IMR-90 (cell line): ENCODE results near the gene SGMS1. TPM values are rescaled to one million over a fixed set of nuclear protein-coding genes. Genes with fewer than 3 reads are reported as not detected.

Experiments used
- ATAC-seq: fragments of 200-7000 bp; cut with Tn5 transposase; 2 replicates; pipeline ENCODE4 v1.9.1; 2020; ENCODE audit warnings: low read depth, mild to moderate bottlenecking, moderate library complexity
- BruUV-seq: library from RNA; stranded (reverse); fragments of 400-500 nt; replicated peaks from 2 replicates; lab custom pipeline; 2021; lab: Mats Ljungman, UMichigan
- CTCF ChIA-PET: fragments of 300-600 bp; formaldehyde crosslinking; extraction: SDS; loops from one replicate; lab custom pipeline; 2021; ENCODE audit warnings: antibody characterized with exemption; lab: Yijun Ruan, JAX
- POLR2A ChIA-PET: fragments of 300-600 bp; sonication (Branson Sonifier 250); formaldehyde crosslinking; loops from one replicate; lab custom pipeline; 2022; ENCODE audit warnings: antibody characterized with exemption; ENCODE audit not compliant: unreplicated experiment; lab: Charles Lee
- DNase-seq: peaks from one replicate; pipeline ENCODE4 v3.0.0; 2013
- H2AFZ ChIP-seq: replicated peaks from 2 replicates; pipeline ENCODE3; 2013; ENCODE audit warnings: low read length, mild to moderate bottlenecking; ENCODE audit not compliant: poor library complexity
- H2AK5ac ChIP-seq: 2 replicates; pipeline ENCODE4 v1.6.1; 2013; ENCODE audit warnings: low read depth, low read length, inconsistent platforms
- H2AK9ac ChIP-seq: replicated peaks from 2 replicates; pipeline ENCODE3; 2013; ENCODE audit warnings: mild to moderate bottlenecking, low read depth, low read length, moderate library complexity; ENCODE audit not compliant: poor library complexity
- H2BK120ac ChIP-seq: 2 replicates; pipeline ENCODE4 v1.6.1; 2013; ENCODE audit warnings: low read depth, low read length, inconsistent platforms
- H2BK15ac ChIP-seq: 3 replicates; pipeline ENCODE4 v1.6.1; 2013; ENCODE audit warnings: low read depth, low read length, inconsistent platforms
- H2BK20ac ChIP-seq: 2 replicates; pipeline ENCODE4 v1.6.1; 2013; ENCODE audit warnings: low read depth, mild to moderate bottlenecking, inconsistent platforms, low read length, moderate library complexity
- H2BK5ac ChIP-seq: 2 replicates; pipeline ENCODE4 v1.6.1; 2013; ENCODE audit warnings: mild to moderate bottlenecking, low read depth, low read length, inconsistent platforms; ENCODE audit not compliant: poor library complexity, severe bottlenecking
- H3K14ac ChIP-seq: replicated peaks from 2 replicates; pipeline ENCODE4 v1.6.1; 2013; ENCODE audit warnings: low read depth, low read length, inconsistent platforms
- H3K18ac ChIP-seq: 2 replicates; pipeline ENCODE4 v1.6.1; 2013; ENCODE audit warnings: low read depth, low read length, control low read depth
- H3K23ac ChIP-seq: 2 replicates; pipeline ENCODE4 v1.6.1; 2013; ENCODE audit warnings: low read depth, low read length, inconsistent platforms
- H3K27ac ChIP-seq: 2 replicates; pipeline ENCODE4 v1.5.1; 2013; ENCODE audit warnings: mild to moderate bottlenecking, control low read depth, low read length; ENCODE audit not compliant: insufficient read depth
- H3K27me3 ChIP-seq: 2 replicates; pipeline ENCODE4 v1.6.1; 2013; ENCODE audit warnings: low read length; ENCODE audit not compliant: control insufficient read depth, insufficient read depth
- H3K36me3 ChIP-seq: 2 replicates; pipeline ENCODE4 v1.6.1; 2013; ENCODE audit warnings: low read length, mixed read lengths; ENCODE audit not compliant: control insufficient read depth, insufficient read depth
- H3K4ac ChIP-seq: 2 replicates; pipeline ENCODE4 v1.6.1; 2013; ENCODE audit warnings: low read depth, low read length, inconsistent platforms
- H3K4me1 ChIP-seq: 2 replicates; pipeline ENCODE4 v1.6.1; 2013; ENCODE audit warnings: low read length, mixed read lengths; ENCODE audit not compliant: control insufficient read depth, insufficient read depth
- H3K4me2 ChIP-seq: 2 replicates; pipeline ENCODE4 v1.6.1; 2013; ENCODE audit warnings: low read depth, mild to moderate bottlenecking, control low read depth, low read length, moderate library complexity
- H3K4me3 ChIP-seq: 2 replicates; pipeline ENCODE4 v1.5.1; 2013; ENCODE audit warnings: low read depth, mild to moderate bottlenecking, control low read depth, low read length, moderate library complexity; ENCODE audit not compliant: insufficient read depth
- H3K56ac ChIP-seq: 2 replicates; pipeline ENCODE4 v1.6.1; 2013; ENCODE audit warnings: low read length, inconsistent platforms; ENCODE audit not compliant: insufficient read depth; ENCODE audit errors: extremely low read depth
- H3K79me1 ChIP-seq, 2 experiments: 2 replicates each; pipeline ENCODE4 v1.6.1; 2013; ENCODE audit warnings: low read length in 2 of 2, inconsistent platforms in 1 of 2, low read depth in 1 of 2
- H3K9ac ChIP-seq: 2 replicates; pipeline ENCODE4 v1.6.1; 2013; ENCODE audit warnings: low read depth, low read length, control low read depth
- H3K9me1 ChIP-seq: 2 replicates; pipeline ENCODE4 v1.6.1; 2013; ENCODE audit warnings: low read length, inconsistent platforms; ENCODE audit not compliant: insufficient read depth
- H3K9me3 ChIP-seq: 2 replicates; pipeline ENCODE4 v1.6.1; 2013; ENCODE audit warnings: low read length; ENCODE audit not compliant: control insufficient read depth, insufficient read depth
- H4K20me1 ChIP-seq: 2 replicates; pipeline ENCODE4 v1.6.1; 2013; ENCODE audit warnings: low read length, inconsistent platforms; ENCODE audit not compliant: insufficient read depth
- H4K5ac ChIP-seq: 2 replicates; pipeline ENCODE4 v1.6.1; 2013; ENCODE audit warnings: mild to moderate bottlenecking, low read depth, low read length, control low read depth
- H4K8ac ChIP-seq, 2 experiments: 2 replicates each; pipeline ENCODE4 v1.6.1; 2013; ENCODE audit warnings: low read depth in 2 of 2, low read length in 2 of 2, control low read depth in 1 of 2, inconsistent platforms in 1 of 2
- H4K91ac ChIP-seq: 2 replicates; pipeline ENCODE4 v1.6.1; 2013; ENCODE audit warnings: low read depth, low read length, inconsistent platforms; ENCODE audit not compliant: insufficient read depth
- BHLHE40 ChIP-seq: fragments of 150-350 bp; IDR thresholded peaks from 2 replicates; pipeline ENCODE4 v1.6.1; 2016; ENCODE audit warnings: mild to moderate bottlenecking, low read depth, low read length
- CEBPB ChIP-seq: IDR thresholded peaks from 2 replicates; pipeline ENCODE4 v1.6.1; 2012; ENCODE audit warnings: low read depth, low read length, improper control_type of control experiment
- CHD1 ChIP-seq: IDR thresholded peaks from 2 replicates; pipeline ENCODE4 v1.6.1; 2012; ENCODE audit warnings: low read depth, low read length, improper control_type of control experiment
- CTCF ChIP-seq: conservative IDR thresholded peaks from 2 replicates; pipeline ENCODE4 v1.5.1; 2012; ENCODE audit warnings: mild to moderate bottlenecking, low read depth, low read length, improper control_type of control experiment
- ELK1 ChIP-seq: fragments of 150-350 bp; IDR thresholded peaks from 2 replicates; pipeline ENCODE4 v1.6.1; 2016; ENCODE audit warnings: low read depth, mild to moderate bottlenecking, low read length, moderate library complexity, borderline replicate concordance
- FOS ChIP-seq: fragments of 150-350 bp; IDR thresholded peaks from 2 replicates; pipeline ENCODE4 v1.6.1; 2016; ENCODE audit warnings: low read depth, low read length
- MAFK ChIP-seq: IDR thresholded peaks from 2 replicates; pipeline ENCODE4 v1.6.1; 2012; ENCODE audit warnings: low read depth, low read length, improper control_type of control experiment
- MAZ ChIP-seq: IDR thresholded peaks from 2 replicates; pipeline ENCODE4 v1.6.1; 2012; ENCODE audit warnings: low read depth, mild to moderate bottlenecking, low read length, improper control_type of control experiment, moderate library complexity, borderline replicate concordance
- MXI1 ChIP-seq: IDR thresholded peaks from 2 replicates; pipeline ENCODE4 v1.6.1; 2012; ENCODE audit warnings: low read depth, mild to moderate bottlenecking, low read length, moderate library complexity, borderline replicate concordance
- NFE2L2 ChIP-seq: fragments of 150-350 bp; IDR thresholded peaks from 2 replicates; pipeline ENCODE4 v1.6.1; 2016; ENCODE audit warnings: low read depth, mild to moderate bottlenecking, low read length
- POLR2A ChIP-seq: IDR thresholded peaks from 2 replicates; pipeline ENCODE4 v1.6.1; 2012; ENCODE audit warnings: mild to moderate bottlenecking, low read depth, low read length
- RAD21 ChIP-seq: IDR thresholded peaks from 2 replicates; pipeline ENCODE4 v1.6.1; 2012; ENCODE audit warnings: low read length, improper control_type of control experiment
- RCOR1 ChIP-seq: IDR thresholded peaks from 2 replicates; pipeline ENCODE4 v1.6.1; 2012; ENCODE audit warnings: mild to moderate bottlenecking, low read length, improper control_type of control experiment; ENCODE audit not compliant: insufficient replicate concordance
- RFX5 ChIP-seq: IDR thresholded peaks from 2 replicates; pipeline ENCODE4 v1.8.0; 2012; ENCODE audit warnings: low read depth, mild to moderate bottlenecking, low read length, moderate library complexity
- USF2 ChIP-seq: fragments of 150-350 bp; IDR thresholded peaks from 2 replicates; pipeline ENCODE4 v1.6.1; 2017; ENCODE audit warnings: mild to moderate bottlenecking, antibody characterized with exemption, low read length, low read depth
- WGBS, 2 experiments: methylation state at CpG; one replicate each; pipeline versions ENCODE4 v1.1.5 to v1.1.7; 2013; ENCODE audit warnings: missing lambda C conversion rate in 2 of 2; ENCODE audit not compliant: insufficient read length in 1 of 2; ENCODE audit errors: extremely low coverage in 2 of 2; 5-methylcytosine and 5-hydroxymethylcytosine counted together
- dilution Hi-C: fragments of 300-500 bp; cut with HindIII; formaldehyde crosslinking; loops from one replicate; pipeline ENCODE4 v1.14.3; 2018; ENCODE audit warnings: low sequenced_read_pairs; ENCODE audit not compliant: unreplicated experiment
- in situ Hi-C: fragments of 300-500 bp; cut with MboI; formaldehyde crosslinking; loops from 3 replicates; pipeline ENCODE4 v1.14.3; 2019; ENCODE audit warnings: low sequenced_read_pairs, inconsistent platforms, mixed read lengths
- intact Hi-C: fragments of 100-400 bp; cut with micrococcal nuclease; formaldehyde crosslinking; loops from 2 replicates; pipeline ENCODE4 v1.10.0; 2022
- polyA plus RNA-seq, 3 experiments: library from polyadenylated mRNA; depleted of rRNA; stranded (reverse); fragments of >200 nt; gene quantifications; 2 replicates each; pipeline ENCODE4 v1.2.3, GENCODE V29; 2012; ENCODE audit warnings: low replicate concordance in 1 of 3
- total RNA-seq: library from RNA; depleted of rRNA; stranded (reverse); fragments of >200 nt; gene quantifications from 2 replicates; pipeline ENCODE4 v1.2.3, GENCODE V29; 2012

SGMS1 gene
- total and polyA plus RNA-seq, 2 of the 4 experiments (the other 2 are of a cell fraction), result 9.8 to 30.8 TPM

GRCh38 chr10:50334273-50334672, 289.5 kb downstream of the SGMS1 start:
- ChIA-PET CTCF (no interaction called here), POLR2A (no interaction called here)
- Histone ChIP-seq H2BK5ac (no peak overlapping the region), H2AK5ac (no peak overlapping the region), H3K9me1 (no peaks in the 10 kb centered on the region), H4K20me1 (no peaks in the 10 kb centered on the region), H3K4ac (no peak overlapping the region), H3K79me1 (peaks cover 10 to 17% of the 10 kb centered on the region in 2 experiments; a peak in 3 of 4 replicates), H4K5ac (no peak overlapping the region), H3K4me2 (no peak overlapping the region), H3K9me3 (no peaks in the 10 kb centered on the region), H3K4me1 (no peaks in the 10 kb centered on the region), H3K18ac (no peak overlapping the region), H2AFZ (no peak overlapping the region), H2BK15ac (no peak overlapping the region), H4K8ac (no peak overlapping the region), H2BK20ac (no peak overlapping the region), H3K23ac (no peak overlapping the region), H3K9ac (no peak overlapping the region), H3K36me3 (peaks cover 2% of the 10 kb centered on the region; the same call in 1 of the 2 replicates), H3K4me3 (no peak overlapping the region), H3K14ac (no peak overlapping the region), H4K91ac (no peak overlapping the region), H3K27me3 (no peaks in the 10 kb centered on the region), H3K56ac (no peak overlapping the region), H2BK120ac (no peak overlapping the region), H3K27ac (no peak overlapping the region), H2AK9ac (no peak overlapping the region)
- in situ Hi-C loops, result no loop called here
- TF ChIP-seq BHLHE40, result no peak
- no peak for TF ChIP-seq MXI1
- no peak for TF ChIP-seq CTCF
- no peak for TF ChIP-seq ELK1
- no peak for TF ChIP-seq RFX5
- no peak for TF ChIP-seq FOS
- TF ChIP-seq RCOR1, result no peak
- no peak for TF ChIP-seq POLR2A
- no peak for TF ChIP-seq USF2
- TF ChIP-seq CHD1, result no peak
- no peak for TF ChIP-seq MAFK
- TF ChIP-seq CEBPB, result no peak
- no peak for TF ChIP-seq MAZ
- no peak for TF ChIP-seq RAD21
- no peak for TF ChIP-seq NFE2L2
- DNase-seq, result peak; percentile 13
- dilution Hi-C loops, result no loop called here
- no CpG with 5 or more reads among the region's 2 CpGs for WGBS, 2 experiments
- intact Hi-C loops, result no loop called here
- BruUV-seq, result no TSS peak
- ATAC-seq, result no peak; the same call in 1 of the 2 replicates
